ENCODE results near the gene DOCK9.

Gene DOCK9

GRCh38 chr13:98977568-98978265, at the start of gene DOCK9:
Gene DOCK9, minus strand, starts transcription at chr13:98978064. Its CDS starts 155 bp downstream, at chr13:98977909.
- no peak for DNase-seq
- Mint-ChIP-seq H3K36me3 (ENCODE audit: low read depth) (no peaks in the 10 kb centered on the region), H3K4me1 (ENCODE audit: low read depth) (peaks cover 82% of the 10 kb centered on the region), H3K27ac (no peak within 1 kb of the TSS), H3K4me3 (no peak within 1 kb of the TSS), H3K27me3 (no peaks in the 10 kb centered on the region), H3K9me3 (no peaks in the 10 kb centered on the region)

- H3K27me3 Mint-ChIP-seq, result no peaks in the 10 kb centered on the region
- peaks cover 96% of the 10 kb centered on the region for H3K4me1 Mint-ChIP-seq (ENCODE audit: low read depth)
- no peak for DNase-seq
- H3K27ac Mint-ChIP-seq, result peak overlapping the region; percentile 95
- peaks cover 7% of the 10 kb centered on the region for H3K36me3 Mint-ChIP-seq (ENCODE audit: low read depth)
- H3K9me3 Mint-ChIP-seq, result no peaks in the 10 kb centered on the region
- H3K4me3 Mint-ChIP-seq, result peak overlapping the region; percentile 24
Observed at GRCh38 chr13:99027260-99027659, 49.4 kb upstream of the DOCK9 start.

- no peaks in the 10 kb centered on the region for H3K27me3 Mint-ChIP-seq
- H3K27ac Mint-ChIP-seq, result no peak overlapping the region
- H3K36me3 Mint-ChIP-seq (ENCODE audit: low read depth), result peaks cover 2% of the 10 kb centered on the region
- H3K4me3 Mint-ChIP-seq, result no peak overlapping the region
- peaks cover 86% of the 10 kb centered on the region for H3K4me1 Mint-ChIP-seq (ENCODE audit: low read depth)
- no peaks in the 10 kb centered on the region for H3K9me3 Mint-ChIP-seq
- no peak for DNase-seq
Observed at GRCh38 chr13:99022941-99023340, 45.1 kb upstream of the DOCK9 start.

- H3K36me3 Mint-ChIP-seq (ENCODE audit: low read depth), result no peaks in the 10 kb centered on the region
- H3K27me3 Mint-ChIP-seq, result no peaks in the 10 kb centered on the region
- peak overlapping the region; percentile 89 for H3K27ac Mint-ChIP-seq
- no peak overlapping the region for H3K4me3 Mint-ChIP-seq
- peaks cover 74% of the 10 kb centered on the region for H3K4me1 Mint-ChIP-seq (ENCODE audit: low read depth)
- DNase-seq, result no peak
- no peaks in the 10 kb centered on the region for H3K9me3 Mint-ChIP-seq
Observed at GRCh38 chr13:99018418-99019180, 40.7 kb upstream of the DOCK9 start.

- DNase-seq, result no peak
- H3K4me3 Mint-ChIP-seq, result no peak overlapping the region
- H3K36me3 Mint-ChIP-seq (ENCODE audit: low read depth), result no peaks in the 10 kb centered on the region
- no peaks in the 10 kb centered on the region for H3K9me3 Mint-ChIP-seq
- H3K27ac Mint-ChIP-seq, result no peak overlapping the region
- H3K4me1 Mint-ChIP-seq (ENCODE audit: low read depth), result peaks cover 63% of the 10 kb centered on the region
- no peaks in the 10 kb centered on the region for H3K27me3 Mint-ChIP-seq
Observed at GRCh38 chr13:99015606-99016490, 38.0 kb upstream of the DOCK9 start.

- Mint-ChIP-seq H3K4me1 (ENCODE audit: low read depth) (peaks cover 64% of the 10 kb centered on the region), H3K9me3 (no peaks in the 10 kb centered on the region), H3K27me3 (no peaks in the 10 kb centered on the region), H3K4me3 (no peak overlapping the region), H3K27ac (no peak overlapping the region), H3K36me3 (ENCODE audit: low read depth) (no peaks in the 10 kb centered on the region)
- DNase-seq, result no peak
Observed at GRCh38 chr13:99014522-99014921, 36.7 kb upstream of the DOCK9 start.

- H3K36me3 Mint-ChIP-seq (ENCODE audit: low read depth), result no peaks in the 10 kb centered on the region
- no peak for DNase-seq
- H3K9me3 Mint-ChIP-seq, result no peaks in the 10 kb centered on the region
- peaks cover 66% of the 10 kb centered on the region for H3K4me1 Mint-ChIP-seq (ENCODE audit: low read depth)
- no peak overlapping the region for H3K27ac Mint-ChIP-seq
- H3K4me3 Mint-ChIP-seq, result no peak overlapping the region
- no peaks in the 10 kb centered on the region for H3K27me3 Mint-ChIP-seq
Observed at GRCh38 chr13:99013951-99014350, 36.1 kb upstream of the DOCK9 start.

GRCh38 chr13:99012539-99012938, 34.7 kb upstream of the DOCK9 start:
- H3K36me3 Mint-ChIP-seq (ENCODE audit: low read depth), result no peaks in the 10 kb centered on the region
- H3K9me3 Mint-ChIP-seq, result no peaks in the 10 kb centered on the region
- no peak overlapping the region for H3K4me3 Mint-ChIP-seq
- no peak overlapping the region for H3K27ac Mint-ChIP-seq
- H3K27me3 Mint-ChIP-seq, result no peaks in the 10 kb centered on the region
- peaks cover 57% of the 10 kb centered on the region for H3K4me1 Mint-ChIP-seq (ENCODE audit: low read depth)
- no peak for DNase-seq

GRCh38 chr13:99009987-99010551, 32.2 kb upstream of the DOCK9 start:
- Mint-ChIP-seq H3K9me3 (no peaks in the 10 kb centered on the region), H3K36me3 (ENCODE audit: low read depth) (no peaks in the 10 kb centered on the region), H3K27ac (no peak overlapping the region), H3K4me1 (ENCODE audit: low read depth) (peaks cover 46% of the 10 kb centered on the region), H3K27me3 (no peaks in the 10 kb centered on the region), H3K4me3 (no peak overlapping the region)
- DNase-seq, result no peak

GRCh38 chr13:99008577-99008976, 30.7 kb upstream of the DOCK9 start:
- Mint-ChIP-seq H3K27me3 (no peaks in the 10 kb centered on the region), H3K27ac (no peak overlapping the region), H3K4me1 (ENCODE audit: low read depth) (peaks cover 50% of the 10 kb centered on the region), H3K9me3 (no peaks in the 10 kb centered on the region), H3K4me3 (no peak overlapping the region), H3K36me3 (ENCODE audit: low read depth) (no peaks in the 10 kb centered on the region)
- DNase-seq, result no peak

- no peak overlapping the region for H3K4me3 Mint-ChIP-seq
- H3K9me3 Mint-ChIP-seq, result no peaks in the 10 kb centered on the region
- H3K4me1 Mint-ChIP-seq (ENCODE audit: low read depth), result peaks cover 55% of the 10 kb centered on the region
- H3K36me3 Mint-ChIP-seq (ENCODE audit: low read depth), result no peaks in the 10 kb centered on the region
- H3K27ac Mint-ChIP-seq, result no peak overlapping the region
- no peak for DNase-seq
- H3K27me3 Mint-ChIP-seq, result no peaks in the 10 kb centered on the region
Observed at GRCh38 chr13:99007414-99007986, 29.6 kb upstream of the DOCK9 start.

GRCh38 chr13:99005609-99006008, 27.7 kb upstream of the DOCK9 start:
- H3K9me3 Mint-ChIP-seq, result no peaks in the 10 kb centered on the region
- H3K4me1 Mint-ChIP-seq (ENCODE audit: low read depth), result peaks cover 71% of the 10 kb centered on the region
- H3K27me3 Mint-ChIP-seq, result no peaks in the 10 kb centered on the region
- H3K4me3 Mint-ChIP-seq, result no peak overlapping the region
- no peaks in the 10 kb centered on the region for H3K36me3 Mint-ChIP-seq (ENCODE audit: low read depth)
- no peak for DNase-seq
- no peak overlapping the region for H3K27ac Mint-ChIP-seq

GRCh38 chr13:99004978-99005377, 27.1 kb upstream of the DOCK9 start:
- H3K9me3 Mint-ChIP-seq, result no peaks in the 10 kb centered on the region
- no peak overlapping the region for H3K27ac Mint-ChIP-seq
- H3K4me1 Mint-ChIP-seq (ENCODE audit: low read depth), result peaks cover 71% of the 10 kb centered on the region
- DNase-seq, result no peak
- no peaks in the 10 kb centered on the region for H3K36me3 Mint-ChIP-seq (ENCODE audit: low read depth)
- no peaks in the 10 kb centered on the region for H3K27me3 Mint-ChIP-seq
- H3K4me3 Mint-ChIP-seq, result no peak overlapping the region

GRCh38 chr13:99003851-99004471, 26.1 kb upstream of the DOCK9 start:
- Mint-ChIP-seq H3K4me3 (no peak overlapping the region), H3K27ac (no peak overlapping the region), H3K36me3 (ENCODE audit: low read depth) (no peaks in the 10 kb centered on the region), H3K27me3 (no peaks in the 10 kb centered on the region), H3K4me1 (ENCODE audit: low read depth) (peaks cover 72% of the 10 kb centered on the region), H3K9me3 (no peaks in the 10 kb centered on the region)
- DNase-seq, result no peak
